T-helper 2 cell treated with Interferon-gamma antibody and Interleukin-4, amounts not matched to agents 100 ng/mL and 5 ng/mL, for 36 hours (primary cell): ENCODE data around the gene SH3BP5L. TPM values are rescaled to one million over a fixed set of nuclear protein-coding genes. Genes with fewer than 3 reads are reported as not detected.

Experiments used
- intact Hi-C: fragments of 100-400 bp; cut with micrococcal nuclease; formaldehyde crosslinking; loops from one replicate; pipeline ENCODE4 v1.15.1; 2023
- total RNA-seq: library from RNA; stranded (reverse); gene quantifications from 2 replicates; pipeline ENCODE4 v1.2.3, GENCODE V29; 2022

Gene SH3BP5L
- total RNA-seq, 1 donor from 2014 or later = 33.0 TPM

DNA sequence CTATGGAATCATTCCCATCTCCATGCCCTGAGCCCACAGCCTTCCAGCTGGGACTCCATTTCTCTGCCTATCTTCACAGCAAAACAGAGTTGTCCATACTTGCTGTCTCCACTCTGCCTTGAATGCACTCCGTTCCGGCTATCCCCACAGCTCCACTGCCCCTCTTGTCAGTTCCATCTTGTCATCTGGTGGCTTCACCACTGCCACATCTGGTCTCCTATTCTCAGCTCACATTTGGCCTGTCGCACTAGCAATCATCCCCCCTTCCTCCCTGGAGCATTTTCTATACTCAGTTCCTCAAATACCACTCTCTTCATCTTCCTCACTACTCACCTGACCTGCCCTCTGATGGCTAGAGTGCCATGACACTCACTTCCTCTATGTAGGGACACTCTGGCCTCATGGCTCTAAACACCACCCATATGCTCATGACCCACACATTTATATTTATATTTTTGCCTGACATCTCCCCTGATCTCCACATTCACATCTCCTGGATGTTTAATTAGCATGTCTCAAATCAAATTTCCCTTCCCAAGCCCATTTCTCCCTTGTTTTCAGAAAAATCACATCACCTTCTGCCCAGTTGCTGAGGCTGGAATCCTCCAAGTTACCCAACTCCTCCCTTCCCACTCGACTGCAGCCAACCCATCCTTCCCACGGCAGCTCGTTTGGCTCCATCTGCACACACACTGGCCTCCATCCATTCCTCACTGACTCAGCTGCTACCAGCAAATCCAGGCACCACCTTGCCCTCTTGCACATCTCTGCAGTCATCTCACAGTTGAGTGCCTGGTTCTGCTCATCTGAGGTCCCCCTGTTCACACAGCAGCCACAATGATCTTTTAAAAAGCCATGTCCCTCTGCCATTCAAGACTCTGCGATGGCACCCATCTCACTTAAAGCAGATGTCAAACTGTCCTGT, 27.0 kb upstream of the SH3BP5L start:
- intact Hi-C loops = no loop called here

DNA sequence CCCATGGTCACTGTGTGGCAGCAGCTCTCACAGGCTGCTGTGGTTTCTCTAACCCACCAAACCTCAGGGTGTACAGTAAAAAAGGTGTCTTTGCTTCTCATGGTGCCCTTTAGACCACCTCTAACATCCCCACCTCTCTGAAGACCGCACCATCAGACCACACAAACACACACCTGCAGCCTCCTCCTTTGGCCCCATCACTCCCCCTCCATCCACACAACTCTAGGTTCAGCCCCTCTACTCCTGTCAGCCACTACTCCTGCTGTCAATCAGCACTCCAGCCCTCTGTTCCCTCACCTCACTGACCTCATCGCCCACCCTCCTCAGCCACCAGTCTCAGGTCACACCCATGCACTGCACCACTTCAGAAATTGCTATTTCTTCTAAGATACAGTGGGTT, 25.7 kb upstream of the SH3BP5L start:
- intact Hi-C loops = no loop called here

DNA sequence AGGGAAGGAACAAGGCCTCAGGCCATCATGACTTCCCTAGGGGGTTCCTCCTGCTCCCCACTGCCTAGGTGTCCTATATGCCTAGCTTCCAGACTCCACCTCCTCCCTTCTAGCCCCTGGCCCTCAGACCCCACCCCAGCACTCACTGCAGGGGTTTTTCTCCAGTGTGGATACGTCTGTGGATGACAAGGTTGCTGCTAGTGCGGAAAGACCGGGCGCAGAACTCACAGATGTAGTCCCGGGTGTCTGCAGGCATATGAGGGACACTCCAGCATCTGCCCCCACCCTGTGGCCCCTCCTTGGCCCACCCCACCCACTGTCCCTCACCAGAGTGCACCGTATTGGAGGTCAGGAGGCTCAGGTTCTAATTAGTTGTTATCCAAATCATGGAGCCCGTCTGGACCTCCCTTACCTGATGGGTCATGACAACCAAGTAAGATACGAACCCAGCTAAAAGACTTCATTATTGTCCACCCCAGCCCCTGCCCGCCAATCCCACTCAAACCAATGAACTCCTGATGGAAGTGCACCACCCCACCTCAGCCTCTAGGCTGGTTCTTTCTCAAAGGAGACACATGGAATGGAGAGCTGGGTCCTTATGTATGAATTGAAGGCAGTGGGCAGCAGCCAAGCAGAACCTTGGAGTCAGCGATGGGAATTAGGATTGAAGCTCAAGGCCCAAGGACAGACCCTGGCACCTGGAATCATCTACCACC, 25.0 kb upstream of the SH3BP5L start:
- intact Hi-C loops = no loop called here

DNA sequence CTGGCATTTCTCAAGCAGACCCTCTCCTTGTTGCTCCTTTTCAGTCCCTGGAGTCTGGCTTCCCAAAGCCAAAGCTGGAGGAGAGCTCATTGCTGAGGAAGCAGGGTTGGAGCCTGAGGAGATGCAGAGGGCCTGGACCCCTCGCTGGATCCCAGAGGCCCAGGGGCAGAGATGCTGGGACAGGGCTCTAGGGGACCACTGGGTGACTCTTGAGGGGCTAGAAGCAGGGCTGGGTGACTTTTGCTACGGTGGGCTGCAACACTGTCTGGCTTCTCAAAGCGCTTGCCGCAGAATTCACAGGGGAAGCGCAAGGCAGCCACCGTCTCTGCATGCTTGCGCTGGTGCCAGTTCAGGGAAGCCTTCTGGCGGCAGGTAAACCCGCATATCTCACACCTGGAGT, 24.4 kb upstream of the SH3BP5L start:
- intact Hi-C loops = no loop called here

DNA sequence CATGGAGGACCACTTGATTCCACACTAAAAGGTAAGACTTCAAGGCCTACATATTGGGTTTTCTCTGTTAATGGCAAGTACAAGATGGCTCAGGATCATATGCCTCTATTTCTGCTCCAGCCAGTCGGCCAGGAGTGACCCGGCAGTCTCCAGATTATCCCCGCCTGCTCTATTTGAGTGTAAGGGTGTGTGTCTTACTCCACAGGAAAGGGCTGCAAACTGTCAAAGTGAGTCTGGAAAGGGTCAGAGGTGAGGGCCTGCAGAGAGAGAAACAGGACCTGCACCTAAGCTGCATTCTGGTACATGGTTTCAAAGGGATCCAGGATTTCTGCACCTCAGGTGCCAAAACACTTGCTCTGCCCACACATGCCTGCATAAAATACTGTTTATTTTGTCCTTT, 23.9 kb upstream of the SH3BP5L start:
- intact Hi-C loops = no loop called here

DNA sequence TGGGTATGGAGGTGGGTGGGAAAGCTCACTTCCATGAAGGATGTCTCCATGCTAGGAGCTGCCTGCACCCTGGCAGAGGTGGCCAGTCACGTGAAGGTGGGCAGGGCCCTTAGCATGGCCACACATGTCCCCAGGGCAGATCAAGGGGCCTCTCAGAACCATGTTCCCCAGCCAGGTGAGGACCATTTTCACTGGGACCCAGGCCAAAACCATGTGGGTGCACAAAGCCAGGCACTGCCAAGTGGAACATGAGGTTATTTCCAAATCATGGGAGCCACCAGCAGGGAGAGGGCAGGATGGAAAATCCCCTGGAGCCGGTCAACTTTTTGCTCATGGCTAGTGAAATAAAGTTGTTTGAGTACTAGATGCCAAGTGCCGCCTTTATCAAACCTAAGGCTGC, 23.4 kb upstream of the SH3BP5L start:
- intact Hi-C loops = no loop called here

DNA sequence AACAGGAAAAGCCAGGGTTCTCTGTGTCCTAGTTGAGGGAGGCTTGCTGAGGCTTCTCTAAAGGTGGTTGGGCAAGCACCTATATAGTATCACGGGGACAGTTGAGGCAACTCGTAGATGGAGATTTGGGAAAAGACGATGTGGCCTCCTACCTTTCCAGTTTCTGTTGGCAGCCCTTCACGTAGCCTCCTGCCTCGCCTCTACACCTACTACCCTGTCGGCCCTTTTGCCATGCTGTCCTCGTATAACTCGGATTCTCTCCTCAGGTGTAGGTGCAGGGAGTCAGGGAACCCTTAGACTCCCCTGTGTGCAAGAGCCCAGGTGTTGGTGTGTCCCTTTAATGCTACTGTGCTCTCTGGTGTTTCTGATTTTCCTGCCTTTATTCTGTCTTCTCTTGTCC, 22.9 kb upstream of the SH3BP5L start:
- intact Hi-C loops = no loop called here

DNA sequence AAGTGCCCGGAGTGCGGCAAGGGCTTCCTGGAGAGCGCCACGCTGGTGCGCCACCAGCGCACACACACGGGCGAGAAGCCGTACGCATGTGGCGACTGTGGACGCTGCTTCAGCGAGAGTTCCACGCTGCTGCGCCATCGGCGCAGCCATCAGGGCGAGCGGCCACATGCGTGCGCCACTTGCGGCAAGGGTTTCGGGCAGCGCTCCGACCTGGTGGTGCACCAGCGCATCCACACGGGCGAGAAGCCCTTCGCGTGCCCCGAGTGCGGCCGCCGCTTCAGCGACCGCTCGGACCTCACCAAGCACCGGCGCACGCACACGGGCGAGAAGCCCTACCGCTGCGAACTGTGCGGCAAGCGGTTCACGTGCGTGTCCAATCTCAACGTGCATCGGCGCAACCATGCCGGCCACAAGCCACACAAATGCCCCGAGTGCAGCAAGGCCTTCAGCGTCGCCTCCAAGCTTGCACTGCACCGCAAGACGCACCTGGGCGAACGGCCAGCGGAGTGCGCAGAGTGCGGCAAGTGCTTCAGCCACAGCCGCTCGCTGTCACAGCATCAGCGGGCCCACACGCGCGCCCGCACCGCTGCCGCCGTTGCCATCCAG, 22.3 kb upstream of the SH3BP5L start:
- intact Hi-C loops = no loop called here

DNA sequence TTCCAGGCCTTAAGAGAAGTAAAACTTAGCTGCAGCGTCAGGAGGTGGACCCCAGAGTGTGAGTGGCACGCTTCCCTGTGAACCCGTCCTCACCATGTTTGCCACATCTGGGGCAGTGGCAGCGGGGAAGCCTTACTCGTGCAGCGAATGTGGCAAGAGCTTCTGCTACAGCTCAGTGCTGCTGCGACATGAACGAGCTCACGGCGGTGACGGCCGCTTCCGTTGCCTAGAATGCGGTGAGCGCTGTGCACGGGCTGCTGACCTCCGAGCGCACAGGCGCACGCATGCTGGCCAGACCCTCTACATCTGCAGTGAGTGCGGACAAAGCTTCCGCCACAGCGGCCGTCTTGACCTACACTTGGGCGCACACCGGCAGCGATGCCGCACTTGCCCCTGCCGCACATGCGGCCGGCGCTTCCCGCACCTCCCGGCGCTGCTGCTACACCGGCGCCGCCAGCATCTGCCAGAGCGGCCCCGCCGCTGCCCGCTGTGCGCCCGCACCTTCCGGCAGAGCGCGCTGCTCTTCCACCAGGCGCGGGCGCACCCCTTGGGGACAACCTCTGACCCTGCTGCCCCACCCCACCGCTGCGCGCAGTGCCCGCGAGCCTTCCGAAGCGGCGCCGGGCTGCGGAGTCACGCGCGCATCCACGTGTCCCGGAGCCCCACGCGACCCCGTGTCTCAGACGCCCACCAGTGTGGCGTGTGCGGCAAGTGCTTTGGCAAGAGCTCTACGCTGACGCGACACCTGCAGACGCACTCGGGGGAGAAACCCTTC, 21.7 kb upstream of the SH3BP5L start:
- intact Hi-C loops = no loop called here

DNA sequence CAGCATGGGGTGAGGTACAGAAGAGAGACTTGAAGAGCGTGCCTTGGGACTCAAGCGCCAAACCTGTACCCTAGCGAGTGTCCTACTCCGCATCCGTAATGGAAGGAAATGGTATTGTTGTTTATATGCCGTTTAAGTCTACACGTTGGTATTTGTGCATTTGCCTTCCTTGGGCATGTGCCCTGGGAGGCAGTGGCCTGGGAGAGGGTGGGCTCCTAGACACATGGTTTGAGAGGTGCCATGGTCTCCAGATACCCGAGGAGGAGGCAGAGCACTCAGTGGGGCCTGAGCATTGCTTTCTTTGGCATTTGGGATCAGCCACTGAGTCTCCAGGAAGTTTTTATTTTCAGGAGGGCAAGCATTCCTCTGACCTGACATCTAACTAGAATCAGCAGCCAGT, 18.8 kb upstream of the SH3BP5L start:
- intact Hi-C loops = no loop called here

DNA sequence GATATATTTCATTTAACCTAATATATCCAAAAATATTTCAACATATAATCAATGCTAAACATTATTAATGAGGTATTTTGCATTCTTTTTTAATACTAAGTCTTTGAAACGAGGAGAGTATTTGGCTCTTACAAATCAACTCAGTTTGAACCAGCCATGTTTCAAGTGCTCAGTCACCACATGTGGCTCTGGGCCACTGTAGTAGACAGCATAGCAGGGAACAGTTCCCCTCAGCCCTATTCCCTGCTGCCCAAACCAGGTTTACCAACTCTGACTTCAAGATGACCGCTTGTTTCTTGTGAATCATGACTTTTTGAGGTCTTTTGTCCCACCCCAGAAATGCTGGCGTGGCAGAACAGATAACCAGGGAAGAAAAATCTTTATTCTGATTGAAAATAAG, 18.0 kb upstream of the SH3BP5L start:
- intact Hi-C loops = no loop called here

DNA sequence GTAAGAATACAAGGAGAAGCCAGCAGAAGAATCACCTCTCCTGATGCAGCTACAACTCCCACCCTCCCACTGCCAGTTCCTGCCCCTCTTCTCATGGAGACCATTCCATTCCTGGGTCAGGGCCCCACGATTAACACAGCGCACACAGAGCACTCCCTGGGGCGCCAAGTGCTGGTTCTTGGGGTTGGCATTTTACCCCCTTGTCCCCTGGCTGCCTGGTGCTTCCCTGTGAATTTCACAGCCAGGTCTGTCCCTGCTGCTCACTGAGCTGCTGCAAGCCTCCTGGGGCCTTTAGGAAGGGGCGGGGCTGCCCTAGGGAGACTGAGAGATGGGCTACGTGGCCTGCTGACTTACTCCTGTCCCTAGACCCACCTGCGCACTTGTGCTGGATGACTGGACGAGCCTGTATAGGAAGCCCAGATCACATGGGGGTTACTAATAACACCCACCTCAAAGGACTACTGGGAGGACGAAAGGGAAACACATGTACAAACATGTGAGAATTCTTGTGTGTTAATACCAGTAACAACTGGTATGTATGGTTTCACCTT, 17.1 kb upstream of the SH3BP5L start:
- intact Hi-C loops = no loop called here

DNA sequence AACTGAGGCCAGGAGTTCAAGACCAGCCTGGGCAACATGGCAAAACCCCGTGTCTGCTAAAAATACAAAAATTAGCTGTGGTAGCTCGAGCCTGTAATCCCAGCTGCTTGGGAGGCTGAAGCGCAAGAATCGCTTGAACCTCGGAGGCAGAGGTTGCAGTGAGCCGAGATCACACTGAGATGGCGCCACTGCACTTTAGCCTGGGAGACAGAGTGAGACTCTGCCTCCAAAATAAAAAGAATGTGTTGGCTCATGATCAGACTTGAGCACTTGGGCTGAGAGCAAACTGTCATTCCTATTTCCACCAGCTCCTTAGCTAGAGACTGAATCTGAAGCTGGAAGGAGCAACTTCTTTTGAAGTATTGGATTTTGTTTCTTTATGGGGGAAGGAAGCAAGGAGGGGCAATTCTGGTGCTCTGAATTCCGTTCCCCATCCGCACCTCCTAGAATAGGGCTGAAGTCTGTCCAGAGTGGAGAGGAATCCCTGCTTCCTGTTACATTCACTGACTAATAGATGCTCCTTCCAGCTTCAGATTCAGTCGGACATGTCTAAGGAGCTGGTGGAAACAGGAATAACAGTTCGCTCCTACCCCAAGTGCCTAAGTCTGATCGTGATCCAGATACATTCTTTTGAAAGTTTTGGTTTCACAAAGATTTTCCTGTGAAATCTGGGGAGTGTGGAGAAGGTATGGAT, 16.1 kb upstream of the SH3BP5L start:
- intact Hi-C loops = no loop called here

DNA sequence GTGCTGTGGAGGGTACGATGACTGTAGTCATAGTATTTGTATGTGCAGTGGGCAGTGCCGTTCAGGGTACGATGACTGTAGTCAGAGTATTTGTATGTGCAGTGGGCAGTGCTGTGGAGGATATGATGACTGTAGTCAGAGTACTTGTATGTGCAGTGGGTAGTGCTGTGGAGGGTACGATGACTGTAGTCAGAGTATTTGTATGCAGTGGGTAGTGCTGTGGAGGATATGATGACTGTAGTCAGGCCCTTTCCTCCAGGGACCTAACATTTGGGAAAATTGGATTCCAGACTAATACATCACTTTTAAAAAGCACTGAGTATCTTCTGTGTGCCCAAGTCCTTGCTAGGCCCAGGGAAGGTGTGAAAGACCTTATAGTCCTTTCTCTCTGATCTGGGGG, 15.2 kb upstream of the SH3BP5L start:
- intact Hi-C loops = no loop called here

DNA sequence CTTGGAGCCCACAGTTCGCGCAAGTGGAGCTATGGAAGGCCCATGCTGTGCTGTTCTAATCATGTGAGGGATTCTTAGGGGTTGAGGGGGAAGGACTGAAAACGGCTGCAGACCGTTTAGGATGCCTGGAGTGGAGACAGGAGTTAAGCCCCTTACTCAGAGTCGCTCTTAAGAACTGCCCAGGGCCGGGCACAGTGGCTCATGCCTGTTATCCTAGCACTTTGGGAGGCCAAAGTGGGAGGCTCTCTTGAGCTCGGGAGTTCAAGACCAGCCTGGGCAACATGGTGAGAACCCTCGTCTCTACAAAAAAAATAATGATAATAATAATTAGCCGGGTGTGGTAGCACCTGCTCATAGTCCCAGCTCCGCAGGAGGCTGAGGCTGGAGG, 13.4 kb upstream of the SH3BP5L start:
- intact Hi-C loops = no loop called here

DNA sequence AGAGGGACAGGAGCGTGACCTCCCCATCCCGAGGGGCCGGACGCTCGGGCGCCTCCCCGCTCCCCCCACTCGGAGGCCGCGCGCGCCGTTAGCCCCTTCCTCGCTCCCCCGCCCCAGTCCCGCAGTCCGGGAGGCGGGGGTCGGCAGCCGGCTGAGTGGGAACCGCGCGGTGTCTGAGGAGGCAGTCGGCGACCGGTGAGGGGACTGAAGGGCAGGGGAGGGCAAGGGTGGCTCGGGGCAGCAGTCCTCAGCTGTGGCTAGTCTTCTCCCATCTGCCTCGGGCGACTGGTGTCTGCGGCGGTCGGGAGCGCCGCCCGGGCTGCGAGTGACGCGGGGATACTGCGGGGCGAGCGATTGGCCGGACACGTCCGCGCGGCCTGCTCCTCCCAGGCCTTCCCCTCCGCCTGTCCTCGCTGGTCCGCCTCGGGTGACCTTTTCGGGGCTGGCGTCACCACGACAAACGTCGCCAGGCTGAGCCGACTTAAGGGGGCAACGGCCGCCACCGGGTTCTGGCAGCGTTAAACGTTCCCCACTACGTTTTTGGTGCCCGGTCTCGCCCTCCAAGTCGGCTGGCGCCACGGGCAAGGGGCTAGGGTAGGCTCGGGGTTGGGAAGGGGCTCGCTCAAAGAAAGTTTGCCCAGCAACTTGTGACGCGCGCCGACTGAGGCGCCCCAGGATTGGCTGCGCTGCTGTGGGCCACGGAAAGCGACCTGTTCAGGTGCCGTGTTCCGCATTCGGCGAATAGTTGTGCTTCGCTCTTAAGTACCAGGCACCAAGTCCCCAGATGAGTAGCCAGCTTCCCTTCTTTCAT, 12.8 kb upstream of the SH3BP5L start:
- intact Hi-C loops = loop anchor here (1.0 kb wide), 4 partner anchors 12 to 68 kb away; partner anchors contain the start of gene PGBD2

DNA sequence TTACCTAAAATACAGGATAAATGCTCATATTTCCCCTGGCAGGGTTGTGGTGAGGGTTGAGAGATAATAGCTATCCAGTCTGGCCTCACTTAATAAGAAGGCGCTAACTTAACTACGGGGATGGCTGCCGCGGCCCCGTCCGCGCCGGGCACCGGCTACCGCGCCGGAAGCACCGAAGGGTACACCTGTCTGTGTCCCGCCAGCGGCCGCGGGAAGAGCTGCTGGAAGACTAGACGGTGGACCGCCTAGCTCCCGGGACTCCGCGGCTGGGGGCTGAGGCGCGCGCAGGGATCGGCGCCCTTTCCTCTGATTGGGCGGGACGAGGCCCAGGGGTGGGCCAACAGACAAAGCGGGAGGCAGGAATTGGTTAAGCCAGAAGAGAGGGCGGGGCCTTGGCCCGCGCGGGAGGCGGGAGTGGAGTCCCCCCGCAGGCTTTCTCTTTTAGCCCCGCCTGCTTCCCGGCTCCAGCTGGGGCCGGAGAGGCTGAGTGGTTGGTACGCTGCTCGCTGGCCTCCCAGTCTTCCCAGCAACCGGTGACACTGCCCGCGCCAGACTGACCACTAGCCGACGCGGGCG, 12.2 kb upstream of the SH3BP5L start, which contains the start of gene ZNF672:
Gene ZNF672 (plus strand): TSS at position 444 of the 576 bp plus-strand sequence. CDS start 9,051 bp downstream, outside the sequence.
- intact Hi-C loops = loop anchor here (1.0 kb wide), 4 partner anchors 12 to 68 kb away; partner anchors contain the start of gene PGBD2

DNA sequence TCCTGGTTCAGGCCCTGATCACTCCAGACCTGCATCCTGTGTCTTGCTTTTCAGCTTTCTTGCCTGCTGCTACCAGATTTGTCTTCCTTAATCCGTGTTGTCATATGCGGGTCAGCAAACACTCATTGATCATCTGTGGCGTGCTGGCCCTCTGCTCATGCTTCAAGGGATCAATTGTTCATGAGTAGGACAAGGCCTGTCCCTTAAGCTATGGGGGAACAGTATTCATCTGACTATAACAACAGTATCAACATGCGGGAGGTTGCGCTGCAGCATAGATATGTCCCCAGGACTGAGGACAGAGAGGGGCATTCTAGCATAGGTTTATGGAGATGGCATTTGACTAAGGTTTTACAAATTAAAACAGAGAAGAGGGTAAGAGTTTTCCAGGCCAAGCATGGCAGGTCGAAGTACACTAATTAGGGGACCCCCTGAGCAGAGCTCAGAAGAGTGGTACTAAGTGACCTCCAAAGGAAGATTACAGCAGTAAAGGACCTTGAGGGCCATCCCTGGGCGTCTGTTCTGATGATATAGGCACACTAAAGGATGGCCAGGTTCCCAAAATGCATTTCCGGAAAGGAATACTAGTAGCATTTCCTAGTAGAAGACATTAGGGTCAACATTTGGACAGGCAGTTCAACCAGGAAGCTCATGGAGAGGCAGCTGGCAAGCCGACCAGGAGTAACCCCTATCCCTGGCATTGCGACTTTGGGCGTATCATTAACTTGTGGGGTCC, 11.5 kb upstream of the SH3BP5L start:
- intact Hi-C loops = no loop called here
